HEK293 (cell line): ENCODE data around the gene MCTP1.

ENCODE experiments used
- CTCF ChIA-PET: fragments of 350-600 bp; formaldehyde crosslinking; extraction: SDS; loops from one replicate; lab custom pipeline; 2021; ENCODE audit warnings: antibody characterized with exemption; lab: Yijun Ruan, JAX
- POLR2A ChIA-PET: fragments of 300-600 bp; formaldehyde crosslinking; extraction: SDS; loops from one replicate; lab custom pipeline; 2020; ENCODE audit warnings: antibody characterized with exemption, inconsistent platforms; lab: Yijun Ruan, JAX
- H3K27ac ChIP-seq: fragments of 200-500 bp; sonication (Bioruptor generic); 2 replicates; pipeline ENCODE4 v1.5.1; 2014; ENCODE audit warnings: low read depth, low read length, control low read depth, inconsistent platforms; ENCODE audit errors: extremely low read depth
- H3K36me3 ChIP-seq, 2 experiments: fragments of 200-500 bp in 1 of 2; sonication (Bioruptor generic) in 1 of 2; 1 replicate in 1 of 2; 2 replicates in 1 of 2; pipeline ENCODE4 v1.5.1; 2014 to 2017; ENCODE audit warnings: inconsistent platforms in 2 of 2, low read length in 2 of 2; ENCODE audit not compliant: control insufficient read depth in 2 of 2, insufficient read depth in 1 of 2
- H3K4me1 ChIP-seq: fragments of 200-500 bp; sonication (Bioruptor generic); 2 replicates; pipeline ENCODE4 v1.5.1; 2014; ENCODE audit warnings: mild to moderate bottlenecking, low read length, inconsistent platforms; ENCODE audit not compliant: control insufficient read depth, insufficient read depth
- H3K4me3 ChIP-seq: 2 replicates; pipeline ENCODE4 v1.5.1; 2011; ENCODE audit warnings: low read depth, mild to moderate bottlenecking, control low read depth, low read length, moderate library complexity
- H3K9me3 ChIP-seq: fragments of 200-500 bp; sonication (Bioruptor generic); 2 replicates; pipeline ENCODE4 v1.5.1; 2014; ENCODE audit warnings: low read depth, low read length, inconsistent platforms; ENCODE audit not compliant: control insufficient read depth, insufficient read depth
- AEBP2 ChIP-seq: fragments of 450-650 bp; formaldehyde crosslinking; IDR thresholded peaks from 2 replicates; pipeline ENCODE4 v1.5.1; 2016; ENCODE audit warnings: missing biosample characterization, missing genetic modification characterization, borderline replicate concordance
- GLI2 ChIP-seq: fragments of 450-650 bp; formaldehyde crosslinking; IDR thresholded peaks from 2 replicates; pipeline ENCODE4; 2017; ENCODE audit warnings: missing biosample characterization, missing genetic modification characterization, low read depth, borderline replicate concordance
- GLI4 ChIP-seq: fragments of 450-650 bp; formaldehyde crosslinking; IDR thresholded peaks from 2 replicates; pipeline ENCODE4 v1.5.1; 2016; ENCODE audit warnings: missing biosample characterization, missing genetic modification characterization
- INSM2 ChIP-seq: fragments of 450-650 bp; formaldehyde crosslinking; IDR thresholded peaks from 2 replicates; pipeline ENCODE4 v1.5.1; 2016; ENCODE audit warnings: missing biosample characterization, missing genetic modification characterization
- PRDM6 ChIP-seq: fragments of 450-650 bp; formaldehyde crosslinking; IDR thresholded peaks from 2 replicates; pipeline ENCODE4 v1.5.1; 2017; ENCODE audit warnings: missing biosample characterization, missing genetic modification characterization
- SCRT2 ChIP-seq: fragments of 450-650 bp; formaldehyde crosslinking; IDR thresholded peaks from 2 replicates; pipeline ENCODE4 v1.5.1; 2016; ENCODE audit warnings: missing biosample characterization, missing genetic modification characterization
- SETDB1 ChIP-seq: IDR thresholded peaks from one replicate; pipeline ENCODE4 v1.6.1; 2017; ENCODE audit warnings: mild to moderate bottlenecking, low read length, moderate library complexity, mixed read lengths; ENCODE audit not compliant: insufficient read length
- TRIM28 ChIP-seq: IDR thresholded peaks from 2 replicates; pipeline ENCODE4 v1.6.1; 2011; ENCODE audit warnings: low read length, control low read depth, borderline replicate concordance
- ZBTB1 ChIP-seq: fragments of 450-650 bp; formaldehyde crosslinking; IDR thresholded peaks from 2 replicates; pipeline ENCODE4 v1.5.1; 2016; ENCODE audit warnings: missing biosample characterization, missing genetic modification characterization
- ZBTB21 ChIP-seq: fragments of 450-650 bp; formaldehyde crosslinking; IDR thresholded peaks from 2 replicates; pipeline ENCODE4 v1.5.1; 2017; ENCODE audit warnings: missing biosample characterization, missing genetic modification characterization
- ZNF10 ChIP-seq: fragments of 450-650 bp; formaldehyde crosslinking; IDR thresholded peaks from 2 replicates; pipeline ENCODE4 v1.5.1; 2017; ENCODE audit warnings: missing biosample characterization, missing genetic modification characterization
- ZNF211 ChIP-seq: fragments of 450-650 bp; formaldehyde crosslinking; IDR thresholded peaks from 2 replicates; pipeline ENCODE4 v1.5.1; 2016; ENCODE audit warnings: low read depth, missing biosample characterization, missing genetic modification characterization
- ZNF223 ChIP-seq: fragments of 450-650 bp; formaldehyde crosslinking; IDR thresholded peaks from 2 replicates; pipeline ENCODE4 v1.5.1; 2016; ENCODE audit warnings: missing biosample characterization, missing genetic modification characterization
- ZNF239 ChIP-seq: fragments of 450-650 bp; formaldehyde crosslinking; IDR thresholded peaks from 2 replicates; pipeline ENCODE4 v1.5.1; 2016; ENCODE audit warnings: missing biosample characterization, missing genetic modification characterization
- ZNF354C ChIP-seq: fragments of 450-650 bp; formaldehyde crosslinking; IDR thresholded peaks from 2 replicates; pipeline ENCODE4 v1.5.1; 2016; ENCODE audit warnings: missing biosample characterization, missing genetic modification characterization, low read depth, borderline replicate concordance
- ZNF362 ChIP-seq: fragments of 450-650 bp; formaldehyde crosslinking; IDR thresholded peaks from 2 replicates; pipeline ENCODE4 v1.5.1; 2016; ENCODE audit warnings: missing biosample characterization, missing genetic modification characterization
- ZNF510 ChIP-seq: fragments of 450-650 bp; formaldehyde crosslinking; IDR thresholded peaks from 2 replicates; pipeline ENCODE4 v1.5.1; 2018; ENCODE audit warnings: mild to moderate bottlenecking, missing genetic modification characterization, missing biosample characterization; ENCODE audit not compliant: insufficient replicate concordance
- ZNF529 ChIP-seq: fragments of 450-650 bp; formaldehyde crosslinking; IDR thresholded peaks from 2 replicates; pipeline ENCODE4 v1.5.1; 2017; ENCODE audit warnings: missing genetic modification characterization, missing biosample characterization; ENCODE audit not compliant: insufficient replicate concordance
- ZNF561 ChIP-seq: fragments of 450-650 bp; IDR thresholded peaks from 2 replicates; pipeline ENCODE4 v1.5.1; 2018; ENCODE audit warnings: missing biosample characterization, missing genetic modification characterization, borderline replicate concordance
- ZNF677 ChIP-seq: fragments of 450-650 bp; IDR thresholded peaks from 2 replicates; pipeline ENCODE4 v1.5.0; 2018; ENCODE audit warnings: missing biosample characterization, mild to moderate bottlenecking, missing genetic modification characterization, moderate library complexity
- TF ChIP-seq, protein P1 (sequence below): fragments of 450-650 bp; formaldehyde crosslinking; IDR thresholded peaks from 2 replicates; pipeline ENCODE4 v1.5.1; 2016; ENCODE audit warnings: missing biosample characterization, missing genetic modification characterization
- TF ChIP-seq, protein P2 (sequence below): fragments of 450-650 bp; formaldehyde crosslinking; IDR thresholded peaks from 2 replicates; pipeline ENCODE4 v1.5.0; 2017; ENCODE audit warnings: missing biosample characterization, missing genetic modification characterization, borderline replicate concordance

MCTP1 gene

DNA sequence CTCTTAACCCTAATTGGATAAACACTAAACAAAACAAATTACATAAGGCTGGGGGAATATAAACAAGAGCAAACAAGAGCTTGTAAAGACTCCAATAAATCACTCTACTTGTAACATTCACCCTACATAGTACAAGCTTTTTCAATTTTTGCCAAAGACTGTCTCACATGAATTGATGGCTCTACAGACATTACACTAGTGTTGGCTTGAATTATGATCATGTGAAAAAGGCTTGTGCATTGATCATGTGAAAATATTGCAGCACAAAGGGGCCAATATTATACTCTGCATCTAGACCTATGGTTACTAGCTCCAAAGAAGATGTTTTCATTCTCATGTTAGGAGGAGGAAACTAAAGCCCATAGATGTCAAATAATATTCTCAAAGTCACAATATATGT lies 212.6 kb downstream of the MCTP1 start:
- CTCF ChIA-PET: interaction anchor here (0.5 to 0.8 kb wide), 3 partner anchors 104 to 1418 kb away, joined by 3 read pairs; no protein-coding TSS in a partner anchor
- H3K4me3 ChIP-seq: no peak overlapping the region
- no peaks in the 10 kb centered on the region for H3K9me3 ChIP-seq
- no peaks in the 10 kb centered on the region for H3K36me3 ChIP-seq
- H3K27ac ChIP-seq: no peak overlapping the region
- TF ChIP-seq, protein P1, sequence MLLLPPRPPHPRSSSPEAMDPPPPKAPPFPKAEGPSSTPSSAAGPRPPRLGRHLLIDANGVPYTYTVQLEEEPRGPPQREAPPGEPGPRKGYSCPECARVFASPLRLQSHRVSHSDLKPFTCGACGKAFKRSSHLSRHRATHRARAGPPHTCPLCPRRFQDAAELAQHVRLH (tag by site-specific recombination): no peak
- no peak for TF ChIP-seq ZNF10
- no peak for TF ChIP-seq ZNF362 (tag by site-specific recombination)
- TF ChIP-seq PRDM6 (tag by site-specific recombination): no peak
- POLR2A ChIA-PET: interaction anchor here (0.7 kb wide), 1 partner anchor 353 kb away, joined by 4 read pairs; no protein-coding TSS in a partner anchor
- no peaks in the 10 kb centered on the region for H3K4me1 ChIP-seq

- POLR2A ChIA-PET: no interaction called here
- TF ChIP-seq ZNF510 (tag by site-specific recombination) (no peak), AEBP2 (tag by site-specific recombination) (no peak), ZNF223 (tag by site-specific recombination) (no peak), SCRT2 (tag by site-specific recombination) (no peak), ZNF354C (tag by site-specific recombination) (no peak), ZNF239 (tag by site-specific recombination) (no peak), GLI2 (tag by site-specific recombination) (no peak), ZBTB1 (tag by site-specific recombination) (no peak), INSM2 (tag by site-specific recombination) (no peak)
- Histone ChIP-seq H3K36me3 (no peaks in the 10 kb centered on the region), H3K9me3 (no peaks in the 10 kb centered on the region), H3K4me1 (no peaks in the 10 kb centered on the region), H3K27ac (no peak overlapping the region), H3K4me3 (no peak overlapping the region)
- CTCF ChIA-PET: interaction anchor here (0.6 kb wide), 1 partner anchor 60 kb away, joined by 3 read pairs; no protein-coding TSS in a partner anchor
Observed at GRCh38 chr5:95070866-95071265, 214.0 kb downstream of the MCTP1 start.

- Histone ChIP-seq H3K4me1 (no peaks in the 10 kb centered on the region), H3K36me3 (no peaks in the 10 kb centered on the region), H3K4me3 (no peak overlapping the region), H3K9me3 (no peaks in the 10 kb centered on the region), H3K27ac (no peak overlapping the region)
- CTCF ChIA-PET: no interaction called here
- POLR2A ChIA-PET: no interaction called here
- TF ChIP-seq ZNF677 (no peak), ZNF211 (tag by site-specific recombination) (no peak), SETDB1 (no peak), ZNF529 (tag by site-specific recombination) (no peak), GLI4 (tag by site-specific recombination) (no peak), ZNF561 (no peak), TRIM28 (no peak), ZBTB21 (tag by site-specific recombination) (no peak)
- TF ChIP-seq, protein P2, sequence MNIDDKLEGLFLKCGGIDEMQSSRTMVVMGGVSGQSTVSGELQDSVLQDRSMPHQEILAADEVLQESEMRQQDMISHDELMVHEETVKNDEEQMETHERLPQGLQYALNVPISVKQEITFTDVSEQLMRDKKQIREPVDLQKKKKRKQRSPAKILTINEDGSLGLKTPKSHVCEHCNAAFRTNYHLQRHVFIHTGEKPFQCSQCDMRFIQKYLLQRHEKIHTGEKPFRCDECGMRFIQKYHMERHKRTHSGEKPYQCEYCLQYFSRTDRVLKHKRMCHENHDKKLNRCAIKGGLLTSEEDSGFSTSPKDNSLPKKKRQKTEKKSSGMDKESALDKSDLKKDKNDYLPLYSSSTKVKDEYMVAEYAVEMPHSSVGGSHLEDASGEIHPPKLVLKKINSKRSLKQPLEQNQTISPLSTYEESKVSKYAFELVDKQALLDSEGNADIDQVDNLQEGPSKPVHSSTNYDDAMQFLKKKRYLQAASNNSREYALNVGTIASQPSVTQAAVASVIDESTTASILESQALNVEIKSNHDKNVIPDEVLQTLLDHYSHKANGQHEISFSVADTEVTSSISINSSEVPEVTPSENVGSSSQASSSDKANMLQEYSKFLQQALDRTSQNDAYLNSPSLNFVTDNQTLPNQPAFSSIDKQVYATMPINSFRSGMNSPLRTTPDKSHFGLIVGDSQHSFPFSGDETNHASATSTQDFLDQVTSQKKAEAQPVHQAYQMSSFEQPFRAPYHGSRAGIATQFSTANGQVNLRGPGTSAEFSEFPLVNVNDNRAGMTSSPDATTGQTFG: no peak
Observed at GRCh38 chr5:95070453-95070852, 214.4 kb downstream of the MCTP1 start.
